Measurements from ENCODE around the gene INTS4. TPM values are rescaled to one million over a fixed set of nuclear protein-coding genes. Genes with fewer than 3 reads are reported as not detected.

Gene INTS4, protein sequence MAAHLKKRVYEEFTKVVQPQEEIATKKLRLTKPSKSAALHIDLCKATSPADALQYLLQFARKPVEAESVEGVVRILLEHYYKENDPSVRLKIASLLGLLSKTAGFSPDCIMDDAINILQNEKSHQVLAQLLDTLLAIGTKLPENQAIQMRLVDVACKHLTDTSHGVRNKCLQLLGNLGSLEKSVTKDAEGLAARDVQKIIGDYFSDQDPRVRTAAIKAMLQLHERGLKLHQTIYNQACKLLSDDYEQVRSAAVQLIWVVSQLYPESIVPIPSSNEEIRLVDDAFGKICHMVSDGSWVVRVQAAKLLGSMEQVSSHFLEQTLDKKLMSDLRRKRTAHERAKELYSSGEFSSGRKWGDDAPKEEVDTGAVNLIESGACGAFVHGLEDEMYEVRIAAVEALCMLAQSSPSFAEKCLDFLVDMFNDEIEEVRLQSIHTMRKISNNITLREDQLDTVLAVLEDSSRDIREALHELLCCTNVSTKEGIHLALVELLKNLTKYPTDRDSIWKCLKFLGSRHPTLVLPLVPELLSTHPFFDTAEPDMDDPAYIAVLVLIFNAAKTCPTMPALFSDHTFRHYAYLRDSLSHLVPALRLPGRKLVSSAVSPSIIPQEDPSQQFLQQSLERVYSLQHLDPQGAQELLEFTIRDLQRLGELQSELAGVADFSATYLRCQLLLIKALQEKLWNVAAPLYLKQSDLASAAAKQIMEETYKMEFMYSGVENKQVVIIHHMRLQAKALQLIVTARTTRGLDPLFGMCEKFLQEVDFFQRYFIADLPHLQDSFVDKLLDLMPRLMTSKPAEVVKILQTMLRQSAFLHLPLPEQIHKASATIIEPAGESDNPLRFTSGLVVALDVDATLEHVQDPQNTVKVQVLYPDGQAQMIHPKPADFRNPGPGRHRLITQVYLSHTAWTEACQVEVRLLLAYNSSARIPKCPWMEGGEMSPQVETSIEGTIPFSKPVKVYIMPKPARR
- total RNA-seq: 13.1 and 17.5 TPM in 2 replicates

DNA sequence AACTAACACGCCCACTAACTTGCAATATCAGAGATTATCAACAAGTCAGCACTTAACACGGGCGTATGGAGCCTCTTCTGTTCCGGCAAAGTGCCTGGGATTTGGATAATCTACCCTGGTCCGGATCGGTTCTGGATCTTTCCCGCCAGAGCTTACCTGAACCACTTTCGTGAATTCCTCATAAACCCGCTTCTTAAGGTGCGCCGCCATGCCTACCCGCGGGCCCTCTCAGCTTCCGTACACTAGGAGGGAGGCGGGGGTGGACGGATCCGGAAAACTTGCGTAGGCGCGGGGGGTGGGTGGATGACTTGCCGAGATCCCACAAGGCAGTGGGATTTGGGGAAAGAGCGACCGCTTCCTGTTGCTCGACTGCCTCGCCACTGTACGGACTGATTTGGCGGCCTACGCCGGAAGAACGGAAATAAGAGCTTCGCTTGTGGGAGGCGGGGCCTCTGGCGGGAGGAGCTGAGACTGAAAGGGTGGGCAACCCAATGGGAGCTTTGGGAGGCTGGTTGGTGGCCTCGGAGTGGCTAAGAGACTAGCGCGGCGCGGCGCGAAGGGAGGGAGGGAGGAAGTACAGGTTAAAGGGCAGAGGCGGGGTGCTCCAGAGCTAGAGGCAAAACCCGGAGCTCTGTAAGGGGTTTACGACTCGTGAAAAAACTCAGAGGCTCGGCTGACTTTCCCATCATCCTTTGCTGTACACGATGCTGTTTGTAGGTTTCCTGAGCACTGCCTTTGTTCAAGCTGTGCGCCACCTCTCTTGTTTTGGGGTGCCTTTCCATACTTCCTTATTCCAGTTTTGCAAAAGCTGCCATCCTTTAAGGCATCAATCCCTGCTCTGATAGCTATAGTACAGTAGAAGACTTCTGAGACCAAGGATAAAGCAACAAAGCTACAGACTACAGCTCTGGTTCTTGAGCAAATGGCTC lies at the start of gene INTS4:
TSS of gene INTS4 (minus strand) at position 235 of the 929 bp plus-strand sequence. CDS start at position 210, 25 bp downstream.

DNA sequence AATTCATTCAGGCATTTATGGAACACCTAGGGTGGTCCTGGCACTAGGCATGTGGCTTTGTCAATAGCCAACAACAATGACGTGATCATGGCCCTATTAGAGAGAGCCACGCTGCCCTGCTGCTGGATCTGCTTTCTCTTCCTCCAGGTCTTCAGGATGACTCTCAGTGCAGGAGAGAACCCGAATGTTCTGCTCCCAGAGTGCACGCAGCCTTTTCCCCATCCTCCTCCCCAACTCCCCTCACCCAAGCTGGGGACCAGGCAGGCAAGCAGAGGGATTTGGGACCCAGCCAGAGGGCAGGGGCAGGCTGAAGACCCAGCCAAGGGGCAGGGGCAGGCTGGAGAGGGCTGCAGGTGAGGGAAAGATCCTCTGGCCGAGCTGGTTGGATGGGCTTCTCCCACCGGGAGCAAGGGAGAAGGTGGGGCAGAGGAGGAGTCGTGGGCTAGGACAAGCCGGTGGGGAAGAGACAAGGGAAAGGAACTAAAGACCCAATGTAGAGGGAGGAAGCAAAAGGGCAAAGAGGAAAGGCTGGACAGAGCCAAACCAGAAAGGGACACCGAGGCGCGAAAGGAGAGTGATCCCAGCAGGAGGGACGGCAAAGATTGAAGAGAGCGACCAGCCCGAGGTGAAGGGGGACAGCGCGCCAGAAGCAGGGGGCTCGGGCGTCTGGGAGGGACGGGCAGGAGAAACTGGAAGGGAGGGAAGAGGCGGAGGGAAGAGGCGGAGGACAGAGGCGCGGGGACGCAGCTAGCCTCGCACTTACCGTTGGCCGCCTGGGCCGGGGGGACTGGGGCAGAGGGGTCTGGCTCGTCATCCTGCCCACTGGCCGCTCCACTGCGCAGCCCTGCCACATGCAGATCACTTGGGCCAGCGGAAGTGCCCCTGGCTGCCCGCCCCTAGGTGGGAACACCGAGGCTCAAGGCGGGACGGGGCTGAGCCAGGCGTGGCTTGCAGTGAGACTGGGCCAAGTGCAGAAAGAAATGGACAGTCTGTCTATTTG lies 28.2 kb upstream of the INTS4 start, which contains the start of gene KCTD14:
TSS of gene KCTD14 (minus strand) at position 880 of the 1,000 bp plus-strand sequence. CDS start at position 853, 27 bp downstream.

Other genes starting within 250 kb of the INTS4 start
- gene RSF1, start 173.9 kb downstream of the INTS4 start, total RNA-seq: 19.6 and 23.2 TPM in 2 replicates
- 12.6 and 14.4 TPM in 2 replicates for gene AAMDC, start 173.5 kb downstream of the INTS4 start, total RNA-seq
- 16.0 and 16.9 TPM in 2 replicates for gene KCTD14, start 28.6 kb upstream of the INTS4 start, total RNA-seq
- not detected in 2 replicates for gene THRSP, start 69.2 kb upstream of the INTS4 start, total RNA-seq
- 116 and 129 TPM in 2 replicates for gene NDUFC2, start 85.2 kb upstream of the INTS4 start, total RNA-seq
- 28.9 and 39.3 TPM in 2 replicates for gene ALG8, start 145.0 kb upstream of the INTS4 start, total RNA-seq
- gene KCTD21, start 194.0 kb upstream of the INTS4 start, total RNA-seq: 5.7 and 12.2 TPM in 2 replicates
- gene USP35, start 194.3 kb upstream of the INTS4 start, total RNA-seq: 4.1 and 6.6 TPM in 2 replicates

All from hair follicular keratinocyte (primary cell).